ENCODE results near the gene SLC9A1. TPM values are rescaled to one million over a fixed set of nuclear protein-coding genes. Genes with fewer than 3 reads are reported as not detected.
A peak's percentile ranks its signal among the peaks of the same experiment; 100 is the strongest.

SLC9A1 gene
- total RNA-seq, 1 donor from 2014 or later = 34.2 TPM

DNA sequence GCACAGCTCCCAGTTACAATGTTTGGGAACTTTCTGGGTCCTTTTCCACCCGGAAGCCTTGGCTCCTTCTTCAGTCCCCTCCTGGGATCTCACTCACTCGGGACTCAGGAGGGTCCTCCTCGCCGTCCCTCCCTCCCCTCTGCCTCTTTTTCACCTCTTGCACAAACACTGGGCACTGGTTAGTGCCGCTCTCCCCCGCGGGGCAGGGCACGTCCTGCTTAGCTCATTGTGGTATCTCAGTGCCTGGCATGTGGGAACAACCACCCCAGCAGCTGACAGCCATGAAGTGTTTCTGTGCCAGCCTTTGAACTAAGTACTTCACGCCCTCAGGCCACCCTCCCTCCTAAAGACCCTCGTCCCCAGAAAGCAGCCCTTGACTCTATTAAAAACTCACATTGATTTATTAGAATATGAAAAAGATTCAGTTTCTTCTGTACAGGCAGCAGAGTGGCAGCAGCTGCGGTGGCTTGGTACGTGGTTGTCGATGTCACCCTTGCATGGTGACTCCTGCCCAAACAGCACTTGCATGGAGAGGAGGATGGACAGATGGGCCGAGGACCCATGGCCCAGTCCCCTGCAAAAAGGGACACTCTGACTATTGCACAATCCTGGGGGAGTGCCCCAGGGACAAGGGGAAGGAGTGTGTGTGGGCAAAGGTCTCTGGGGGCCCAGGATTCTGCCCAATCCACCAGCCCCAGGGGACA lies 56.3 kb downstream of the SLC9A1 start:
- peaks cover 35% of the 10 kb centered on the region for H3K4me1 Mint-ChIP-seq (ENCODE audit: unreplicated experiment)
- no peaks in the 10 kb centered on the region for H3K27me3 Mint-ChIP-seq (ENCODE audit: unreplicated experiment)
- H3K4me3 Mint-ChIP-seq (ENCODE audit: unreplicated experiment) = no peak overlapping the region
- TF ChIP-seq, protein P1, sequence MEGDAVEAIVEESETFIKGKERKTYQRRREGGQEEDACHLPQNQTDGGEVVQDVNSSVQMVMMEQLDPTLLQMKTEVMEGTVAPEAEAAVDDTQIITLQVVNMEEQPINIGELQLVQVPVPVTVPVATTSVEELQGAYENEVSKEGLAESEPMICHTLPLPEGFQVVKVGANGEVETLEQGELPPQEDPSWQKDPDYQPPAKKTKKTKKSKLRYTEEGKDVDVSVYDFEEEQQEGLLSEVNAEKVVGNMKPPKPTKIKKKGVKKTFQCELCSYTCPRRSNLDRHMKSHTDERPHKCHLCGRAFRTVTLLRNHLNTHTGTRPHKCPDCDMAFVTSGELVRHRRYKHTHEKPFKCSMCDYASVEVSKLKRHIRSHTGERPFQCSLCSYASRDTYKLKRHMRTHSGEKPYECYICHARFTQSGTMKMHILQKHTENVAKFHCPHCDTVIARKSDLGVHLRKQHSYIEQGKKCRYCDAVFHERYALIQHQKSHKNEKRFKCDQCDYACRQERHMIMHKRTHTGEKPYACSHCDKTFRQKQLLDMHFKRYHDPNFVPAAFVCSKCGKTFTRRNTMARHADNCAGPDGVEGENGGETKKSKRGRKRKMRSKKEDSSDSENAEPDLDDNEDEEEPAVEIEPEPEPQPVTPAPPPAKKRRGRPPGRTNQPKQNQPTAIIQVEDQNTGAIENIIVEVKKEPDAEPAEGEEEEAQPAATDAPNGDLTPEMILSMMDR (IDR thresholded peaks at IDR 0.05) = no peak
- DNase-seq (ENCODE audit: extremely low spot score, unreplicated experiment) = no peak
- H3K36me3 Mint-ChIP-seq (ENCODE audit: unreplicated experiment) = peaks cover 1% of the 10 kb centered on the region
- H3K9me3 Mint-ChIP-seq (ENCODE audit: unreplicated experiment) = no peaks in the 10 kb centered on the region
- peak overlapping the region; percentile 91 for H3K27ac Mint-ChIP-seq (ENCODE audit: unreplicated experiment)

DNA sequence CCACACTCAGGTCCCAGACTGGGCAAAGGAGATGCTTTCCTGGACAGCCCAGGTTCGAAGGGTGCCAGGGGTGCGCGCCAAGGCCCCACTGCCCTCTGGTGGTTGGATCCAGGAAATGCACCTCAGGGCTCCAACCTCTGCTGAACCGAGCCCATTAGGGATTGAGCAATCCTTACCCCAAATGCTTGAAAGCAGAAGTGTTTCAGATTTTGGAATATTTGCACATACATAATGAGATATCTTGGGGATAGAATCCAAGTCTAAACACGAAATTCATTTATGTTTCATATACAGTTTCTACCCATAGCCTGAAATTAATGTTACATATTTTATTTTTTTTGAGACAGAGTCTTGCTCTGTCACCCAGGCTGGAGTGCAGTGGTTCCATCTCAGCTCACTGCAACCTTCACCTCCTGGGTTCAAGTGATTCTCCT lies 57.4 kb downstream of the SLC9A1 start:
- no peak overlapping the region for H3K4me3 Mint-ChIP-seq (ENCODE audit: unreplicated experiment)
- peaks cover 32% of the 10 kb centered on the region for H3K4me1 Mint-ChIP-seq (ENCODE audit: unreplicated experiment)
- peak overlapping the region; percentile 31 for H3K27ac Mint-ChIP-seq (ENCODE audit: unreplicated experiment)
- no peaks in the 10 kb centered on the region for H3K27me3 Mint-ChIP-seq (ENCODE audit: unreplicated experiment)
- DNase-seq (ENCODE audit: extremely low spot score, unreplicated experiment) = peak; percentile 93
- TF ChIP-seq, protein P1 (IDR thresholded peaks at IDR 0.05) = peak; percentile 97
- no peaks in the 10 kb centered on the region for H3K36me3 Mint-ChIP-seq (ENCODE audit: unreplicated experiment)
- no peaks in the 10 kb centered on the region for H3K9me3 Mint-ChIP-seq (ENCODE audit: unreplicated experiment)

DNA sequence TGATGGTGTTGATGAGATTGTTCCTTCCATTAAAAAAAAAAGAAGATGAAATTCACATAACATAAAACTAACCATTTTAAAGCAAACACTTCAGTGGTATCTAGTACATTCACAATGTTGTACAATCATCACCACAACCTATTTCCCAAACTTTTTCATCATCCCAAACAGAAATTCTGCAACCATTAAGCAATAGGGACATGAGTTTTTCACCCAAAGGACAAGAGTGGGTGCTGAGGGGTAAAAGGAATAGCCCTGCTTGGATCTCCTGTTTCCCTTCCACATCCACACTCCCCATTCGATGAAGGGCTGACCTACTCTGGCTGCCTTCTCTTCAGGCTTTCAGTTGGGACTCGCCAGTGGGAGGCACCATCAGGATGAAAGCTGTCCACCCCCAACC lies 59.3 kb downstream of the SLC9A1 start:
- Mint-ChIP-seq H3K27me3 (ENCODE audit: unreplicated experiment) (peaks cover 3% of the 10 kb centered on the region), H3K36me3 (ENCODE audit: unreplicated experiment) (no peaks in the 10 kb centered on the region), H3K4me3 (ENCODE audit: unreplicated experiment) (no peak overlapping the region)

DNA sequence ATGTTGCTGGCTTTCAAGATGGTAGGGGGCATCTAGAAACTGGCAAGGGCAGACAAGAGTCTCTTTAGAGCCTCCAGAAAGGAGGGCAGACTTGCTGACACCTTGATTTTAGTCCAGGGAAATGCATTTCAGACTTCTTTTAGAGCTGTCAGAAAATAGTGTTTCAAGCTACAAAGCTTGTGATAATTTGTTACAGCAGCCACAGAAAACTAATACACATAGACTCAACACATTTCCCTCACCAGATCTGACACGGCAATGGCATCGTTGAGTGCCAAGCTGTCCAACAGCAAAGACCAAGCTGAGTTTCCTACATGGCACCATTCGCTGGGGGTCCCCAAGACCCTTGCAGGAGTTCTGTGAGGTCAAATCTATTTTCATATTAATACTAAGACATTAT lies 62.0 kb downstream of the SLC9A1 start:
- H3K9me3 Mint-ChIP-seq (ENCODE audit: unreplicated experiment) = no peaks in the 10 kb centered on the region
- no peaks in the 10 kb centered on the region for H3K36me3 Mint-ChIP-seq (ENCODE audit: unreplicated experiment)
- TF ChIP-seq, protein P1 (IDR thresholded peaks at IDR 0.05) = no peak
- no peak overlapping the region for H3K4me3 Mint-ChIP-seq (ENCODE audit: unreplicated experiment)
- H3K27me3 Mint-ChIP-seq (ENCODE audit: unreplicated experiment) = peaks cover 3% of the 10 kb centered on the region
- DNase-seq (ENCODE audit: extremely low spot score, unreplicated experiment) = no peak
- H3K27ac Mint-ChIP-seq (ENCODE audit: unreplicated experiment) = no peak overlapping the region
- H3K4me1 Mint-ChIP-seq (ENCODE audit: unreplicated experiment) = peaks cover 5% of the 10 kb centered on the region

More for the DNA sequence above, 59.3 kb downstream of the SLC9A1 start:
- peaks cover 31% of the 10 kb centered on the region for H3K4me1 Mint-ChIP-seq (ENCODE audit: unreplicated experiment)
- no peak for DNase-seq (ENCODE audit: extremely low spot score, unreplicated experiment)
- H3K9me3 Mint-ChIP-seq (ENCODE audit: unreplicated experiment) = no peaks in the 10 kb centered on the region
- TF ChIP-seq, protein P1 (IDR thresholded peaks at IDR 0.05) = no peak
- no peak overlapping the region for H3K27ac Mint-ChIP-seq (ENCODE audit: unreplicated experiment)

DNA sequence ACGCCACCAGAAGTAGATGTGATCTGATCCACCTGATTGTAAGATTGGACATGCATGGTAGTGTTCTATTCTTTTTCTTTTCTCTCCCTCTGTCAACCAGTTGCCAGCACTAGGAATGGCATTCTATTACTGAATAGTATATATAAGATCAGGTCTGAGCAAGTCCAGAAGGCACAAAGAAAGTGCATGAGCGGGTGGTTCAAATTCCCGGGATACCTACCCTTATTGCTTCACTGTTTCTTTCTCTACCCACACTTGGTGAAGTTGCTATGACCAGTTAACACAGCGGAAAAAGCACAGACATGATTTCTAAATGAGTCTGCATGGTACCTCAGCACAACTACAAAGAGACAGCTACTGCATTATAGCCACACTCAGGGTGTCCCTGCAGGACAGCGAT lies 64.0 kb downstream of the SLC9A1 start:
- H3K27me3 Mint-ChIP-seq (ENCODE audit: unreplicated experiment) = peaks cover 3% of the 10 kb centered on the region
- no peak overlapping the region for H3K4me3 Mint-ChIP-seq (ENCODE audit: unreplicated experiment)
- H3K27ac Mint-ChIP-seq (ENCODE audit: unreplicated experiment) = no peak overlapping the region
- no peaks in the 10 kb centered on the region for H3K9me3 Mint-ChIP-seq (ENCODE audit: unreplicated experiment)
- no peak for DNase-seq (ENCODE audit: extremely low spot score, unreplicated experiment)
- no peaks in the 10 kb centered on the region for H3K4me1 Mint-ChIP-seq (ENCODE audit: unreplicated experiment)
- no peaks in the 10 kb centered on the region for H3K36me3 Mint-ChIP-seq (ENCODE audit: unreplicated experiment)
- TF ChIP-seq, protein P1 (IDR thresholded peaks at IDR 0.05) = no peak
